NCI-H226 (cell line): ENCODE results near the gene ODF2.
"Not testable (repeated sequence)": the region's sequence is repeated elsewhere in the genome, so short reads cannot be mapped to it uniquely, and the experiment has no call there.

ENCODE experiments used
- DNase-seq: peaks from one replicate; pipeline ENCODE4 v3.0.0-alpha.2; 2015

The ODF2 gene

GRCh38 chr9:128424268-128424780, 31.5 kb upstream of the ODF2 start:
- no peak for DNase-seq

- DNase-seq = no peak
These were observed 26.9 kb upstream of the ODF2 start for GRCh38 chr9:128428644-128429512.

GRCh38 chr9:128429513-128430086, 26.2 kb upstream of the ODF2 start:
- DNase-seq = no peak

- no peak for DNase-seq
These were observed 24.6 kb upstream of the ODF2 start for GRCh38 chr9:128431207-128431606.

GRCh38 chr9:128434340-128434739, 21.5 kb upstream of the ODF2 start:
- DNase-seq = no peak

- DNase-seq = no peak
These were observed 20.2 kb upstream of the ODF2 start for GRCh38 chr9:128435611-128436010.

- DNase-seq = peak; percentile 69
These were observed 17.3 kb upstream of the ODF2 start for GRCh38 chr9:128438343-128439109.

GRCh38 chr9:128439273-128439672, 16.5 kb upstream of the ODF2 start:
- no peak for DNase-seq

- no peak for DNase-seq
These were observed 13.7 kb upstream of the ODF2 start for GRCh38 chr9:128442150-128442549.

GRCh38 chr9:128446505-128446904, 9.3 kb upstream of the ODF2 start:
- not testable (repeated sequence) for DNase-seq

- DNase-seq = no peak
These were observed 7.1 kb upstream of the ODF2 start for GRCh38 chr9:128448746-128449145.

GRCh38 chr9:128454991-128455390, 815 bp upstream of the ODF2 start:
- no peak for DNase-seq

- peak; percentile 69 for DNase-seq
These were observed 831 bp downstream of the ODF2 start for GRCh38 chr9:128456613-128457061.

GRCh38 chr9:128457207-128457606, 1.4 kb downstream of the ODF2 start:
- DNase-seq = no peak

GRCh38 chr9:128459011-128459410, 3.2 kb downstream of the ODF2 start:
- no peak for DNase-seq

GRCh38 chr9:128469070-128469469, 13.3 kb downstream of the ODF2 start:
- DNase-seq = no peak

GRCh38 chr9:128470560-128470959, 14.8 kb downstream of the ODF2 start:
- DNase-seq = no peak

GRCh38 chr9:128473104-128473503, 17.3 kb downstream of the ODF2 start:
- no peak for DNase-seq

GRCh38 chr9:128475867-128476266, 20.1 kb downstream of the ODF2 start:
- DNase-seq = no peak

- no peak for DNase-seq
These were observed 23.5 kb downstream of the ODF2 start for GRCh38 chr9:128479262-128479661.

- no peak for DNase-seq
These were observed 25.8 kb downstream of the ODF2 start for GRCh38 chr9:128481561-128481960.

- no peak for DNase-seq
These were observed 26.4 kb downstream of the ODF2 start for GRCh38 chr9:128482186-128482585.

- no peak for DNase-seq
These were observed 29.0 kb downstream of the ODF2 start for GRCh38 chr9:128484686-128485413.
